Endometrial microvascular endothelial cells (primary cell): ENCODE data around the gene CEMIP. TPM values are rescaled to one million over a fixed set of nuclear protein-coding genes. Genes with fewer than 3 reads are reported as not detected.

Experiments
- in situ Hi-C: cut with HindIII; loops from 2 replicates; pipeline ENCODE4 v1.10.0; 2017; ENCODE audit warnings: low sequenced_read_pairs, low pct_unique_long_range_greater_than_20kb; ENCODE audit errors: inconsistent ontology term
- total RNA-seq: library from RNA; depleted of rRNA; stranded (reverse); fragments of >200 nt; gene quantifications from one replicate; pipeline ENCODE4 v1.2.3, GENCODE V29; 2015; ENCODE audit errors: inconsistent ontology term

The CEMIP gene
- 1.4 TPM for total RNA-seq

GRCh38 chr15:80778964-80779657, at the start of gene CEMIP:
CEMIP (plus strand) TSS chr15:80779370; CDS start chr15:80873880, 94,510 bp downstream.
- in situ Hi-C loops, result no loop called here

GRCh38 chr15:80730387-80730786, 48.8 kb upstream of the CEMIP start:
- in situ Hi-C loops, result no loop called here

GRCh38 chr15:80730926-80731325, 48.2 kb upstream of the CEMIP start:
- in situ Hi-C loops, result no loop called here

- in situ Hi-C loops, result no loop called here
Measured at GRCh38 chr15:80732167-80732566, 47.0 kb upstream of the CEMIP start.

GRCh38 chr15:80732818-80733217, 46.4 kb upstream of the CEMIP start:
- in situ Hi-C loops, result no loop called here

- in situ Hi-C loops, result no loop called here
Measured at GRCh38 chr15:80733460-80733859, 45.7 kb upstream of the CEMIP start.

GRCh38 chr15:80735344-80735743, 43.8 kb upstream of the CEMIP start:
- in situ Hi-C loops, result no loop called here

- in situ Hi-C loops, result no loop called here
Measured at GRCh38 chr15:80736560-80736959, 42.6 kb upstream of the CEMIP start.

GRCh38 chr15:80739919-80740318, 39.3 kb upstream of the CEMIP start:
- in situ Hi-C loops, result no loop called here

- in situ Hi-C loops, result no loop called here
Measured at GRCh38 chr15:80742081-80742480, 37.1 kb upstream of the CEMIP start.

- in situ Hi-C loops, result no loop called here
Measured at GRCh38 chr15:80743189-80743833, 35.9 kb upstream of the CEMIP start.

- in situ Hi-C loops, result no loop called here
Measured at GRCh38 chr15:80744415-80744814, 34.8 kb upstream of the CEMIP start.

GRCh38 chr15:80744826-80745225, 34.3 kb upstream of the CEMIP start:
- in situ Hi-C loops, result no loop called here

GRCh38 chr15:80745888-80746287, 33.3 kb upstream of the CEMIP start:
- in situ Hi-C loops, result no loop called here

GRCh38 chr15:80747317-80748053, 31.7 kb upstream of the CEMIP start:
- in situ Hi-C loops, result no loop called here

- in situ Hi-C loops, result no loop called here
Measured at GRCh38 chr15:80749589-80749988, 29.6 kb upstream of the CEMIP start.

- in situ Hi-C loops, result no loop called here
Measured at GRCh38 chr15:80750575-80750974, 28.6 kb upstream of the CEMIP start.

- in situ Hi-C loops, result no loop called here
Measured at GRCh38 chr15:80752204-80752603, 27.0 kb upstream of the CEMIP start.

GRCh38 chr15:80753161-80753560, 26.0 kb upstream of the CEMIP start:
- in situ Hi-C loops, result no loop called here

- in situ Hi-C loops, result no loop called here
Measured at GRCh38 chr15:80754014-80754413, 25.2 kb upstream of the CEMIP start.
